Activated CD8-positive, alpha-beta T cell treated with anti-CD3 and anti-CD28 coated beads, Interleukin-2, amount 10 ng/mL, durations not matched to agents 7 days and 5 days (primary cell): ENCODE data around the gene DNAH12. TPM values are rescaled to one million over a fixed set of nuclear protein-coding genes. Genes with fewer than 3 reads are reported as not detected.
"Not testable (repeated sequence)": the region's sequence is repeated elsewhere in the genome, so short reads cannot be mapped to it uniquely, and the experiment has no call there.

Experiments
- ATAC-seq: fragments of 150-1000 bp; cut with Tn5 transposase; one replicate; pipeline ENCODE4 v1.10.0; 2021; ENCODE audit warnings: moderate library complexity
- CTCF ChIA-PET: fragments of 350-600 bp; sonication (Branson Sonifier 250); formaldehyde crosslinking; loops from one replicate; lab custom pipeline; 2021; ENCODE audit warnings: antibody characterized with exemption; lab: Charles Lee
- POLR2A ChIA-PET: fragments of 350-600 bp; sonication (Branson Sonifier 250); formaldehyde crosslinking; loops from one replicate; lab custom pipeline; 2021; ENCODE audit warnings: antibody characterized with exemption; lab: Charles Lee
- DNase-seq: peaks from one replicate; pipeline ENCODE4 v3.0.0-alpha.2; 2020
- H3K27ac Mint-ChIP-seq: one replicate; pipeline ENCODE4 v1.8.0; 2021; ENCODE audit warnings: mild to moderate bottlenecking, mixed read lengths
- H3K27me3 Mint-ChIP-seq: one replicate; pipeline ENCODE4 v1.8.0; 2021; ENCODE audit warnings: low read depth, mixed read lengths
- H3K36me3 Mint-ChIP-seq: one replicate; pipeline ENCODE4 v1.8.0; 2021; ENCODE audit warnings: low read depth, mixed read lengths
- H3K4me1 Mint-ChIP-seq: one replicate; pipeline ENCODE4 v1.8.0; 2021; ENCODE audit warnings: low read depth, mixed read lengths
- H3K4me3 Mint-ChIP-seq: one replicate; pipeline ENCODE4 v1.8.0; 2021; ENCODE audit warnings: mild to moderate bottlenecking, mixed read lengths
- H3K9me3 Mint-ChIP-seq: one replicate; pipeline ENCODE4 v1.8.0; 2022; ENCODE audit warnings: mixed read lengths; ENCODE audit not compliant: insufficient read depth
- total RNA-seq, 2 experiments: library from RNA; stranded (reverse); gene quantifications; one replicate each; pipeline ENCODE4 v1.2.3, GENCODE V29; 2021

Gene DNAH12
- total RNA-seq, 2 experiments from 2014 or later = 0.05 TPM; not detected in 1

DNA sequence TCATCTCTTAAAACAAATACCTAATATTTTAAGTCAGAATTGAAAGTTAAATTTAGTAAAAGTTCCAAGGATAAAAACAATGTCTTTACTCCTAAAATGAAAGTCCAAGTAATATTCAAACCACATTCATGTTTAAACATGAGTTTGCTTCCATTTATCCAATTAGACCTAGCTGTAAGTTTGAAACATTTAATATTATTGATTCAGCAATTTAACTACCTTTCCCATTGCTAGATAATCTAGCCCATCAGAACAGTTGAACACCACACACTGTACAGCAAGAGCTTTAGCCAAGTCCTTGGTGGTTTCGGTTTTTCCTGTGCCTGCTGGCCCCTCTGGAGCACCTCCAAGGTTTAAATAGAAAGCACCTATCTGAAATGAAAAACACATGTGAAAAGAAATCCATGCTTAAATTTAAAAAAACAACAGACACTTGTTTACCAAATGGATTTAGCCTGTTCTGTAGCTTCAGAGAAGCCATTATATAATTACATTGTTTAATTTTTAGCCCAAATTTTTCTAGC is 97.8 kb downstream of the DNAH12 start:
- Mint-ChIP-seq H3K4me1 (no peaks in the 10 kb centered on the region), H3K36me3 (no peaks in the 10 kb centered on the region), H3K27ac (no peak overlapping the region), H3K27me3 (peaks cover 4% of the 10 kb centered on the region), H3K4me3 (no peak overlapping the region), H3K9me3 (no peaks in the 10 kb centered on the region)
- ATAC-seq = no peak
- DNase-seq = no peak
- POLR2A ChIA-PET = no interaction called here
- CTCF ChIA-PET = interaction anchor here (0.8 kb wide), 1 partner anchor 12 kb away, joined by 6 read pairs; no protein-coding TSS in a partner anchor

GRCh38 chr3:57444469-57444868 is 99.7 kb downstream of the DNAH12 start:
- Mint-ChIP-seq H3K27ac (no peak overlapping the region), H3K36me3 (no peaks in the 10 kb centered on the region), H3K9me3 (no peaks in the 10 kb centered on the region), H3K4me1 (no peaks in the 10 kb centered on the region), H3K4me3 (no peak overlapping the region), H3K27me3 (peaks cover 19% of the 10 kb centered on the region)
- POLR2A ChIA-PET = no interaction called here
- ATAC-seq (no peak), DNase-seq (no peak)
- CTCF ChIA-PET = no interaction called here

GRCh38 chr3:57440144-57440543 is 104.0 kb downstream of the DNAH12 start:
- H3K27me3 Mint-ChIP-seq = peaks cover 19% of the 10 kb centered on the region
- H3K36me3 Mint-ChIP-seq, H3K27ac Mint-ChIP-seq, H3K4me3 Mint-ChIP-seq, DNase-seq, ATAC-seq, POLR2A ChIA-PET, H3K4me1 Mint-ChIP-seq, CTCF ChIA-PET, H3K9me3 Mint-ChIP-seq: not testable (repeated sequence)

GRCh38 chr3:57438460-57438859 is 105.7 kb downstream of the DNAH12 start:
- POLR2A ChIA-PET, H3K27ac Mint-ChIP-seq, H3K9me3 Mint-ChIP-seq, H3K36me3 Mint-ChIP-seq, H3K4me3 Mint-ChIP-seq, DNase-seq, ATAC-seq, H3K4me1 Mint-ChIP-seq: not testable (repeated sequence)
- H3K27me3 Mint-ChIP-seq = peaks cover 19% of the 10 kb centered on the region
- CTCF ChIA-PET = interaction anchor here (0.6 kb wide), 1 partner anchor 784 kb away, joined by 3 read pairs; no protein-coding TSS in a partner anchor

GRCh38 chr3:57436195-57436761 is 107.9 kb downstream of the DNAH12 start:
- Mint-ChIP-seq H3K27ac (no peak overlapping the region), H3K9me3 (no peaks in the 10 kb centered on the region), H3K36me3 (no peaks in the 10 kb centered on the region), H3K27me3 (peaks cover 23% of the 10 kb centered on the region), H3K4me3 (no peak overlapping the region), H3K4me1 (no peaks in the 10 kb centered on the region)
- ATAC-seq = no peak
- POLR2A ChIA-PET = no interaction called here
- CTCF ChIA-PET = no interaction called here
- DNase-seq = no peak

GRCh38 chr3:57434041-57434440 is 110.1 kb downstream of the DNAH12 start:
- Mint-ChIP-seq H3K9me3 (no peaks in the 10 kb centered on the region), H3K27ac (no peak overlapping the region), H3K36me3 (no peaks in the 10 kb centered on the region), H3K4me1 (no peaks in the 10 kb centered on the region), H3K4me3 (no peak overlapping the region), H3K27me3 (peaks cover 9% of the 10 kb centered on the region)
- no peak for ATAC-seq
- no peak for DNase-seq
- ChIA-PET CTCF (interaction anchor here (1.3 to 1.8 kb wide), 3 partner anchors 13 to 264 kb away, joined by 3 to 6 read pairs (median 4); no protein-coding TSS in a partner anchor), POLR2A (no interaction called here)

- H3K4me1 Mint-ChIP-seq = no peaks in the 10 kb centered on the region
- ATAC-seq (no peak), DNase-seq (no peak)
- POLR2A ChIA-PET = no interaction called here
- H3K9me3 Mint-ChIP-seq = no peaks in the 10 kb centered on the region
- H3K4me3 Mint-ChIP-seq = no peak overlapping the region
- CTCF ChIA-PET = interaction anchor here (2.5 kb wide), 1 partner anchor 26 kb away, joined by 12 read pairs; no protein-coding TSS in a partner anchor
- peaks cover 9% of the 10 kb centered on the region for H3K27me3 Mint-ChIP-seq
- no peak overlapping the region for H3K27ac Mint-ChIP-seq
- H3K36me3 Mint-ChIP-seq = no peaks in the 10 kb centered on the region
Observed at GRCh38 chr3:57423335-57423734, 120.8 kb downstream of the DNAH12 start.

- ATAC-seq (no peak), DNase-seq (no peak)
- no peaks in the 10 kb centered on the region for H3K36me3 Mint-ChIP-seq
- no peak overlapping the region for H3K27ac Mint-ChIP-seq
- CTCF ChIA-PET = interaction anchor here (4.7 kb wide), 1 partner anchor 24 kb away, joined by 18 read pairs; no protein-coding TSS in a partner anchor
- peaks cover 11% of the 10 kb centered on the region for H3K27me3 Mint-ChIP-seq
- no peaks in the 10 kb centered on the region for H3K9me3 Mint-ChIP-seq
- H3K4me3 Mint-ChIP-seq = no peak overlapping the region
- no peaks in the 10 kb centered on the region for H3K4me1 Mint-ChIP-seq
- POLR2A ChIA-PET = no interaction called here
Observed at GRCh38 chr3:57421336-57421735, 122.8 kb downstream of the DNAH12 start.

- H3K4me3 Mint-ChIP-seq = no peak overlapping the region
- ATAC-seq (no peak), DNase-seq (no peak)
- H3K36me3 Mint-ChIP-seq = no peaks in the 10 kb centered on the region
- ChIA-PET POLR2A (no interaction called here), CTCF (interaction anchor here (4.7 kb wide), 1 partner anchor 23 kb away, joined by 18 read pairs; no protein-coding TSS in a partner anchor)
- no peak overlapping the region for H3K27ac Mint-ChIP-seq
- H3K4me1 Mint-ChIP-seq = no peaks in the 10 kb centered on the region
- peaks cover 5% of the 10 kb centered on the region for H3K27me3 Mint-ChIP-seq
- H3K9me3 Mint-ChIP-seq = no peaks in the 10 kb centered on the region
Observed at GRCh38 chr3:57420001-57420400, 124.1 kb downstream of the DNAH12 start.

GRCh38 chr3:57411715-57412114 is 132.4 kb downstream of the DNAH12 start:
- ATAC-seq = no peak
- no peak for DNase-seq
- Mint-ChIP-seq H3K4me3 (no peak overlapping the region), H3K9me3 (no peaks in the 10 kb centered on the region), H3K4me1 (no peaks in the 10 kb centered on the region), H3K27ac (no peak overlapping the region), H3K27me3 (peaks cover 12% of the 10 kb centered on the region), H3K36me3 (no peaks in the 10 kb centered on the region)
- ChIA-PET POLR2A (no interaction called here), CTCF (no interaction called here)

GRCh38 chr3:57409471-57409870 is 134.7 kb downstream of the DNAH12 start:
- no peaks in the 10 kb centered on the region for H3K36me3 Mint-ChIP-seq
- H3K27me3 Mint-ChIP-seq = peaks cover 17% of the 10 kb centered on the region
- no peaks in the 10 kb centered on the region for H3K4me1 Mint-ChIP-seq
- ChIA-PET POLR2A (no interaction called here), CTCF (interaction anchor here (2.3 kb wide), 1 partner anchor 12 kb away, joined by 9 read pairs; no protein-coding TSS in a partner anchor)
- no peak overlapping the region for H3K27ac Mint-ChIP-seq
- H3K4me3 Mint-ChIP-seq = no peak overlapping the region
- DNase-seq (no peak), ATAC-seq (no peak)
- no peaks in the 10 kb centered on the region for H3K9me3 Mint-ChIP-seq

- Mint-ChIP-seq H3K4me3 (no peak overlapping the region), H3K4me1 (peaks cover 5% of the 10 kb centered on the region), H3K36me3 (peaks cover 4% of the 10 kb centered on the region), H3K27ac (no peak overlapping the region), H3K9me3 (no peaks in the 10 kb centered on the region), H3K27me3 (peaks cover 31% of the 10 kb centered on the region)
- no peak for ATAC-seq
- CTCF ChIA-PET = interaction anchor here (0.6 to 1.2 kb wide), 2 partner anchors 15 to 805 kb away, joined by 4 read pairs; no protein-coding TSS in a partner anchor
- no peak for DNase-seq
- POLR2A ChIA-PET = no interaction called here
Observed at GRCh38 chr3:57402675-57403074, 141.5 kb downstream of the DNAH12 start.
